H1 (cell line): ENCODE results near the gene KLF8. TPM values are rescaled to one million over a fixed set of nuclear protein-coding genes. Genes with fewer than 3 reads are reported as not detected.

Experiments
- CTBP2 ChIP-seq: IDR thresholded peaks from 2 replicates; pipeline ENCODE4 v1.7.0; 2011; ENCODE audit warnings: borderline replicate concordance, mild to moderate bottlenecking, moderate library complexity, mixed read lengths, low read length; ENCODE audit not compliant: insufficient read depth, insufficient read length
- RAD21 ChIP-seq, 2 experiments: IDR thresholded peaks in 1 of 2; conservative IDR thresholded peaks in 1 of 2; 2 replicates each; pipeline ENCODE4 v1.6.1; 2011; ENCODE audit warnings: low read depth in 2 of 2, low read length in 2 of 2, improper control_type of control experiment in 1 of 2, inconsistent platforms in 1 of 2, mild to moderate bottlenecking in 1 of 2, moderate library complexity in 1 of 2
- polyA plus RNA-seq, 7 experiments: library from polyadenylated mRNA; depleted of rRNA in 3 of 7; stranded (reverse) in 5 of 7; unstranded in 2 of 7; fragments of >200 nt in 5 of 7; fragments of 200-250 nt in 2 of 7; gene quantifications; 1 replicate in 5 of 7; 2 replicates in 1 of 7; 4 replicates in 1 of 7; pipeline versions ENCODE4 v1.2.1 to v1.2.3, GENCODE V29; 2011 to 2013; ENCODE audit warnings: missing spikeins in 2 of 7, mixed read lengths in 2 of 7
- total RNA-seq: library from RNA; stranded (reverse); fragmentation: NEBNext Ultra II Directional; extraction: Animal tissue kit (Norgen Biotek cat#: 25700); gene quantifications from 2 replicates; pipeline ENCODE4 v1.2.1, GENCODE V29; 2021

KLF8 gene
- total and polyA plus RNA-seq, 2 of the 8 experiments (the other 6 are each of a cell fraction or from before 2014, with no cell fraction given): 11.5 to 15.3 TPM

DNA sequence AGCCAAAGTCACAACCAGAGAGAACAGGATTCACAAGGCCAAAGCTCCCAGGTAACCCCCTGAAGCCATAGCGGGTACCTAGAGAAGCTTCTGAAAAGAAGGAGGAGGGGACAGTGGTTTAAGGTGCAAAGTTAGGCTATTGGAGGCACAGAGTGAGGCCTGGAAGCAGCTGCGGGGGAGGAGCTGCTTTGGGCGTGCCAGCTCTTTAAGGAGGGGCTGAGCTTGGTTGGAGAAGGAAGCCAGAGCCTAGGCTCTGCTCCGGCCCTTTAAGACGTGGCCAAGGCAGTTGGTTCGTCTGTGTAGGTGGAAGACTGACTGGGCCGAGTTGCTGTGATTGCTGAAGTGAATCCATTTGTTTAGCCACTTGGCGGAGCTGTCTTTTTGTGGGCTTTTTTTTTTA lies 1.5 kb downstream of the KLF8 start (continued):
- TF ChIP-seq CTBP2 (no peak), RAD21 (IDR thresholded peaks at IDR 0.05 in 1 of 2, conservative IDR thresholded peaks at IDR 0.05 in 1 of 2; ENCODE audit: low read depth in 2 of 2, low read length in 2 of 2) (peak in 1 of 2 experiments; percentile 26; a peak in 2 of 4 replicates)
